Cardiac fibroblast (primary cell): ENCODE measurements around the gene NRXN3.

Source experiments
- DNase-seq, 2 donors: peaks; one replicate each; pipeline versions ENCODE4 v3.0.0 to v3.0.0-alpha.2; 2010; ENCODE audit warnings: low read depth in 2 of 2
- H3K4me3 ChIP-seq, 2 donors: replicated peaks in 1 of 2; 1 replicate in 1 of 2; 2 replicates in 1 of 2; pipeline ENCODE4 v1.5.1; 2011; ENCODE audit warnings: low read depth in 2 of 2, low read length in 2 of 2, mild to moderate bottlenecking in 2 of 2, moderate library complexity in 1 of 2
- CTCF ChIP-seq: IDR thresholded peaks from one replicate; pipeline ENCODE4 v1.5.1; 2011; ENCODE audit warnings: low read depth, mild to moderate bottlenecking, low read length, inconsistent platforms

Gene NRXN3

DNA sequence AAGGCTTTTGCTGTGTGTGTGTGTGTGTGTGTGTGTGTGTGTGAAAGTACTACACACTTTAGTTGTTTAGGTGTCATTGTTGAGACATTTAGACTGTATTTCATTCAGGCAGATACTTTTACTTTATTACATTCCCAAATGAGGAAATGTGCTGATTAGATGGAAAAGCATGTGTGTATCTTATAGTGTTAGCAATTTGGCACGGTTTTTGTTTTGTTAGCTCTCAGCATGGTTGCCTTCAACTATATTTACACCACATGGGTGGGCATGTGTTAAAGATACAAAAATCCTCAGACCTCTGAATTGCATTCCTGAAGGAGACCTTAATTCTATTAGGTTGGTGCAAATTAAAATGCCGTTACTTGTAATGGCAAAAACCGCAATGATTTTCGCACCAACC is 1161.7 kb downstream of the NRXN3 start:
- no peak overlapping the region for H3K4me3 ChIP-seq
- DNase-seq: no peak
- TF ChIP-seq CTCF: no peak

DNA sequence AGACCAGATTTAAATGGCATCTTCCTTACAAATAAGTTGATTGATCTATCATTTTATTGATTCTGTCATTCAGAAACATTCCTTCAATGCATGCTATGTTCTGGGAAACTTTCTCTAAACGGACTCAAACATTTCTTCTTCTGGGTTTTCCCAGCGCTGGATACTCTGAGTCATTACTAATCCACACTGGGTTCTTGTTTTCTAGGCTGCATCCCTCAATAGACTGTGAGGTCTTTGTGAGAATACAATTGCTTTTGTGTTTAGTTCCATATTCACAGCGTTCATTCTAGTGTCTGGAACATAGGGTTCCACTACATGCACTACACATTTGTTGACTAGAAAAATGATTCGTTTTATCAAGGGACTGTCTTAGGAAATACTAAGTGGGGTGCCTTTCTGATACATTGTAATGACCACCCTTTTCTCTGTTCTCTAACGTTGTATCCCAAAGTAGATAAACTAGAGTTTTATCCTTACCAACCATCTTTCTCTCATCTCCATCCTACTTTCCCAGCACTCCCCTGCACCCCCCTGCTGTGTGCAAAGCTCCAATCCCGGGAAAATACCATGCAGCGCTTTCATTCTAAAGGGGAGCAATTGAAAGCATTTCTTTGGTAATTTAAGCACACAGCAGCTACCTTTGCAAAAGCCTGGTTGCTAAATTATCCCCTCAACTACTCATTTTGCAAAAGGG is 1162.5 kb downstream of the NRXN3 start:
- no peak for TF ChIP-seq CTCF
- no peak for DNase-seq
- no peak overlapping the region for H3K4me3 ChIP-seq

- no peak for DNase-seq
- H3K4me3 ChIP-seq: no peak overlapping the region
- TF ChIP-seq CTCF: no peak
Measured at GRCh38 chr14:79333198-79333546, 1163.0 kb downstream of the NRXN3 start.

DNA sequence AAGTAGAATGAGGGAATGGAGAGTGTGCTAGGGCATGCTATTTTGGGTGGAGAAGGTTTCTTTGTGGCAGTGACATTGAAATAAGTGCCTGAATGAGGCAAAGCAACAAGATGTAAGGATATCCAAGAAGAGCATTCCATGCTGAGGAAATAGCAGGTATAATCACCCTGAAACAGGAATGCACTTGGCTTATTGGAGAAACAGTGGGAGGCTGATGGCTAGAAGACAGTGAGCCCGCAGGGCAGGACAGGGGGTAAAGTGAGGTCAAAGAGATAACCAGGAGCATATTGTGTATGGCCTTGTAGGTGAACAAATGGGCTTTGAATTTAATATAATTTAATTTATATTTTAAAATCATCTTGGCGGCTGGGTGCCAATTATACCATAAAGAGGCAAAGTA is 1164.1 kb downstream of the NRXN3 start:
- no peak for TF ChIP-seq CTCF
- DNase-seq: no peak
- no peak overlapping the region for H3K4me3 ChIP-seq

- TF ChIP-seq CTCF: no peak
- DNase-seq: no peak
Measured at GRCh38 chr14:79337761-79338160, 1167.6 kb downstream of the NRXN3 start.

GRCh38 chr14:79342942-79343341 is 1172.8 kb downstream of the NRXN3 start:
- no peak for DNase-seq
- H3K4me3 ChIP-seq: no peak overlapping the region
- no peak for TF ChIP-seq CTCF

More at GRCh38 chr14:79337761-79338160, 1167.6 kb downstream of the NRXN3 start:
- no peak overlapping the region for H3K4me3 ChIP-seq

DNA sequence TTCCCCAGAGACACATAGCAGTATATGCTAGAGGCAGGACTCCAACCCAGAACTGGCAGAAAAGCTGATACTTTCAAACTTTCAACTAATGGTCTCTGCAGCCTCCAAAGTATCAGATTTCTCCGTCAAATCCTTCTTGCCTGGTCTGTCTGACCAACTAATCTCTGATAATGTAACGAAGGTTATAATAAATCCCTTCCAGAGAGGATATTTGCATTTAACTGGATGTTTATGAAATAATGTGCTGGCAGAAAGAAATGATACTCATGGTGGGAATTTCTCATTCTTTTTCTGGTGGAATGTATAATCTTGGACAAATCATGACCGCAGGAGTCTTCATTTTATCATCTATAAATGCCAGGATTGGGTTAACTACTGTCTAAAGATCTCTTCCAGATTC is 1180.8 kb downstream of the NRXN3 start:
- TF ChIP-seq CTCF: no peak
- DNase-seq: no peak
- no peak overlapping the region for H3K4me3 ChIP-seq
